Measurements from ENCODE around the gene PRKACA. TPM values are rescaled to one million over a fixed set of nuclear protein-coding genes. Genes with fewer than 3 reads are reported as not detected.

PRKACA gene
- polyA plus RNA-seq (2013, experiment 1 of 2; ENCODE audit: insufficient read length), result 96.4 TPM
- 67.4 TPM for polyA plus RNA-seq (2013, experiment 2 of 2; ENCODE audit: insufficient read length)

DNA sequence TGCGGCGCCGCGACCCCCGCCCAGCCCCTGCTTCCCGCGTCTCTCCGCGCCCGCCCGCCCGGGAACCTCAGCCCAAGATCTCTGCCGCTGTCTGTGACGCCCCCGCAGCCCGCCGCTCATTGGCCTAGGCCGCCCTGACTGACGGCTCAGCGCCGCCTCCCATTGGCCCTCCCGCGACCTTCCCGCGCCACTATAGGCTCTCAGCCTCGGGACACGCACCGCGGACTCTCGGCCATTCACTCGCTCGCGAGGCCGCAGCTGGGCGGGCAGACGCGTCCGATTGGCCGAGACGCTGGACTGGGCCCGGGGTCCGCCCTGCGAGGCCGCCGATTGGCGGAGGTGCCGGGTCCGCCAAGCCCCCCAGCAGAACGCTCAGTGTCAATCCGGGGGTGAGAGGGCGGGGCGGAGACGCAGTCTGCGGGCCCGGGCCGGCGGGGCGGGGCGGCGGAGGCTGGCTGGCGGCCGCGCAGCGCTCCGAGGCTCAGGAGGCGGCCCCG is at the start of gene PRKACA:
Gene PRKACA (minus strand): TSS at position 95 of the 497 bp plus-strand sequence. CDS start 215 bp downstream, outside the sequence.
- peak; percentile 99 for DNase-seq

DNA sequence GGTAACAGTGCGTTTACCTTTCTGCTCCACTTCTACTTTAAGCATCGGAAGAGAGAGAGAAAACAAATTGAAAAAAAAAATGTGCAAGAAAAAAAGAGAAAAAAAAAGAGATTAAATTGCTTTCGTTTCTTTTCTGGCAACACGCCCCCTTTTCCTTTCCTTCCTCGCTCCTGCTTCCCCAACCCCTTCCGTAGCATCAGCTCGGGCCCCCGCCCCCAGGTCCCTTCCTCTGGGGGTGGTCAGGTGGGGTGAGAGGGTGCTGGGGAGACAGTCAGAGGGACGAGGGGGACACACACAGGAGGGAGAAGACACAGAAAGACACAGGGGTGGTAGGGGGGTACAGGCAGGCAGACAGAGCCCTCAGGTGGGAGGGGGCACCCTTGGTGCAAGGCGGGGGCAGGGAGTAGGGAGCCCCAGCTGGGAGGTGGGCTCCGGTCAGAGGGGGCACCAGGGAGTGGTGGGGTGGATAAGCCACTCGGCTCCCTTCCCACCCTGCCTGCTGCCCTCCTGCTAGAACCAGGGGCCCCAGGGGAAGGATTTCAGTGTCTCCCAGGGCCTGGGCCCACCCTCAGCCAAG is 49.5 kb upstream of the PRKACA start:
- no peak for DNase-seq

DNA sequence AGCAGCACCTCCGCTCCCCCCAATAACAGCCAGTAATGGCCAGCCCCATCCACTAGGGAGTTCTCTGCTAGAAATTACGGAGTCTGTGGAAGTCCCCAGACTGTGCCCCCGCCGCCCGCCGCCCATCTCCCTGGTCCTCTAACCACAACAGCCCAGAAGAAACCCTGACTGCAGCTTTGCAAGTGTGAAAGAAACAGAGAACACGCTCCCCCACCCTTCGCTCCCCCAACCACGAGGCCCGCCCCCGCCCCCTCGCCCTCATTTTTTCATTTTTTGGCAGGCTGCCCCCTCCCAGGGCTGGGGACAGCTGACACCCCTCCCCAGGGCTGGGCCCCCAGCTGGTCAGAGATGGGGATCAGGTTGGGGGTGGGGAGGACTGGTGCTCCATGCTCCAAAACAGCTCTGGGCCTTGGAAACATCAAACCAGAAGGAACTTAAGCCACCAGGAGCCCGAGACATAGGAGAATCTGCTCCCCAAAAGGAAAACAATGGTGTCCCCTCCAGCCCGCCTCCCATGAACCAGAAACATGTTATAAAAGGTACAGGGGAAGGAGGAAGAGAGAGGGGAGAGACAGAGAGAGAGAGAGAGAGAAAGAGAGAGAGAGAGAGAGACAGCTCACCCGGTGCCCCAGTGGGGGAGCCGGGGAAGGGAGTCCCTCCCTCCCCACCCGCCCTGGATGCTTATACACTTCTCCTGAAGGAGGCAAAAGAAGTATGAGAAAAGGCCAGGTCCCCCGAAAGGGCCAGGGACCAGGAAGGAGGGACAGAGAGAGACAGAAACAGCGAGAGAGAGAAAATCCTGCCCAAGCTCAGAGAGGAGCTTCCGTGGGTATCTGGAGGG is 48.6 kb upstream of the PRKACA start:
- DNase-seq, result no peak

DNA sequence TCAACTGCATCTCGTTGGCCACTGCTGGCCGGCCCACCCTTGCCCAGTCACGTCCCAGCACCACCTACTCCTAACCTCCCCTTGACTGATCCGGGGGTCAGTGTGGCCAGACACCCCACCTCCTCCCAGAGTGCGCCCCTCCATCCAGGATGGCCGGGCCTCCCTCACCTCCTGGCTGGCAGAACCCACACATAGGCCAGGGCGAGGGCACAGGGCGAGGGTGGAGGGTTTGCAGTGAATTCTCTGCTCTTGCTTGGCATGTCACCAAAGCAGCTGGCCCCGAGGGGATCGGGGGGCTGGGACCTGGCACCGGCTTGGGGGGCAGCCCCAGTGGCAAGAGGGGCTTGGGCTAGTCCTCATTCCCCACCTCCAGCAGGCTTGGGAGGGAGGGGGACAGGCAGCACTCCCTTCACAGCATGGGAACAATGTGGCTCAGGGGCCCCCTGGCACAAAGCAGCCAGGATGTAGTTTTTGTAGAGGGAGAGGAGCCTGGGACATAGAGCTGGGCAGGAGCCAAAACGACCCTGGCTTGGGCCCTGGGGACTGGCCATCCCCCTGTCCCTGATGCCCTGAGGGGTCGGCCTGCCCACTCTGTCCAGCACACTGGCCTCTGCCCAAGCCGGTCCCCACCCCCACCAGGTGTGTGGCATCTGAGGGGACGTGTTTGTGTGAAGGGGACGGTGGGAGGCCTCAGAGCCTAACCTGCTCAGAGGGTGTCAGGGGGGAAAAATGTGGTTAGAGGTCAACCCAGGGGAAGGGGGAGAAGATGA is 47.3 kb upstream of the PRKACA start:
- no peak for DNase-seq

DNA sequence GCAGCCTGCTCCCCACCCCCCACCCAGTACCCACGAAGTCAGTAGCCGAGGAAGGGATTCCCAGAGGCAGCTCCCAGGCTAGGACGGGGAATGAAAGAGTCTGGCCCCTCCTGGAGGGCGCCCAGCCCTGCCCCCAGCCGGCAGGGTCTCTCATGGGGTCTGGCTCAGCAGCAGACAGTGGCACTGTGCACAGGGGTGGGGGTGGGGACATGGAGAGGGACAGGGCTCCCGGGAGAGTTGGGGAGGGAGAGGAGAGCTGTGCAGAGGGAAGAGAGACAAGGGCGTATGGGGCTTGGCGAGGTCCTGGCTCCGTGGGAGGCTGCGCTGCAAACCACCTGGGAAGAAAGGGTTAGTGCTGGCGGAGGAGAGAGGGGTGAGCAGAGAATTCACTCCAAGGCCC is 46.5 kb upstream of the PRKACA start:
- DNase-seq, result no peak

DNA sequence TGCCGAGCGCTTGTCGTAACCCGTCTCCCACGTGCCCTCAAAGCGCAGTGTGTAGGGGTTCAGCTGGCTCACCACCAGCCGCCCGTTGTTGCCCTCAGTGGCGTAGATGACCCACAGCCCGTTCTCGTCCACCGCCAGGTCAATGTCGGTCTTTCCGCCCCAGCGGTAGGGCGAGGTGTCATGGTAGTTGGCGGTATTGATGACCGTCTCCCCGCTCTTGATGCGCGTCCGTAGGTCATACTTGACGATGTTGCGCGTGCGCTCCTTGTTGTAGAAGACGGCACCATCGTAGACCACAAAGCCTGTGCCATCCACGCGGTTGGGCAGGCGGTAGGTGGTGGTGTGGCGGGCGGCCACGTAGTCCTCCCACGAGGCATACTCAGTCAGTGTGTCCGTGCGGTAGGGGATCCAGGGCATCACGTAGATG is 45.3 kb upstream of the PRKACA start:
- DNase-seq, result no peak

DNA sequence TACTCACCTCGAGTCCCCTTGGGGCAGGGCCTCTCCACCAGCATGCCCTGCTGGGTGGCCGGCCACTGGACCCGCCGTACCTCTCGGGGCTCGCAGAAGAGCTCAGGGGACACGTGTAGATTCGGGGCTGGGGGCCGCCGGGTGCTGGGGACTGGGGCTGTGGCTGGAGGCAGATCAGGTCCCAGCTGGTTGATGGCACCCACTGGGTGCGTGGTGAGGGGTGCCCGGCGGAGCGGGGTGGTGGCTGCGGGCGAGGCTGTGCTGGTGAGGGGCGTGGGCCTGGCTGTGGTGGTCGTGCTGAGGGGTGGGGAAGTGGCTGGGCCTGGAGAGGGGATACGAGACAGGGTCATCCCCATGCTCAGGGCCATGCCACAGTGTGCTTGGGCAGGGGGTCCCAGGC is 43.7 kb upstream of the PRKACA start:
- DNase-seq, result no peak

DNA sequence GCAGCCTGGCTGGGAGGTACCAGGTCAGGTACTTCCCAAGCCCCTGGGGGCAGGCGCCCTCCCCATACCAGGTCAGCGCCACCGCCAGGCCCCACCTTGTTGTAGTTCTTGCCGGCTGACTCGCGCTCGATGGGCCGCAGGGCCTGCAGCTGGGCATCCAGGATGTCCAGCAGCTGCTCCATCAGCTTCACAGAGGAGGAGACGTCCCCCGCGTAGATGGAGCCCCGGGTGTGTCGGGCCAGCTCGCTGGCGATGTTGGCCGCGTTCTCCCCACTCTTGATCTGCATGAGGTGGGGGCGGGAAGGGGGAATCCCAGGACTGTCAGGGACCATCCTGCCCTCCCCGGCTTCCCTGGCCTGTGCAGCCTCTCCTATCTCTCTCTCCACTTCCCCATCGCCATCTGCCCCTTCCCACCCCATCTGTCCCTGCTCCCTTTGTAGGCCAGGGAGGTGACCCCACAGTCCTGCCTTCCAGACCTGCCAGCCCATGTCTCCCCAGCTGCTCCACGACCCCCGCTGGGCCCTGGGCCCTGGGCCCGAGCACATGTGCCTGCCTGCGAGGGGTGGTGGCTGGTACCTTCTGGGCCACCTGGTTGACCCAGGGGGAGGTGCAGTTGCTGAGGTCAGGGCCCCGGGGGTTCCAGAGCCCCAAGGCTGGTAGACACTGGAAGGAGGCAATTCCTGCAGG is 42.6 kb upstream of the PRKACA start:
- DNase-seq, result no peak

DNA sequence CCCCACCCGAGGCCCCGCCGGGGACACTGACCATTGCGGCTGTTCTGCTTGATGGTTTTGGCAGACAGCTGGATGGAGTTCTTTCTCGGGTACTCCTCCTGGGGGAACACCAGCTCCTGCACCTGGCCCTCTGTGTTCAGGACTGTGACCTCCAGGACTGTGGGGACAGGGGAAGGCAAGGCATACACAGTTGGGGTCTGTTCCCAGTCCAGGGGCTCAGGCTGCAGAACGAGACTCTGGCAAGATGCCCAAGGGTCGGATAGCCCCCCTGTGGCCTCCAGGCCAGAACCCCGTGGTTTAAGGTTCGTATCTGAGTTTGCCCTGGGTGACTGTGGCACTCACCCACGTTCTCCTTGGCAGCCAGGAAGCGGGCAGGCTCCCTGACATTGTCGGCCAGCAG is 41.5 kb upstream of the PRKACA start:
- DNase-seq, result no peak

DNA sequence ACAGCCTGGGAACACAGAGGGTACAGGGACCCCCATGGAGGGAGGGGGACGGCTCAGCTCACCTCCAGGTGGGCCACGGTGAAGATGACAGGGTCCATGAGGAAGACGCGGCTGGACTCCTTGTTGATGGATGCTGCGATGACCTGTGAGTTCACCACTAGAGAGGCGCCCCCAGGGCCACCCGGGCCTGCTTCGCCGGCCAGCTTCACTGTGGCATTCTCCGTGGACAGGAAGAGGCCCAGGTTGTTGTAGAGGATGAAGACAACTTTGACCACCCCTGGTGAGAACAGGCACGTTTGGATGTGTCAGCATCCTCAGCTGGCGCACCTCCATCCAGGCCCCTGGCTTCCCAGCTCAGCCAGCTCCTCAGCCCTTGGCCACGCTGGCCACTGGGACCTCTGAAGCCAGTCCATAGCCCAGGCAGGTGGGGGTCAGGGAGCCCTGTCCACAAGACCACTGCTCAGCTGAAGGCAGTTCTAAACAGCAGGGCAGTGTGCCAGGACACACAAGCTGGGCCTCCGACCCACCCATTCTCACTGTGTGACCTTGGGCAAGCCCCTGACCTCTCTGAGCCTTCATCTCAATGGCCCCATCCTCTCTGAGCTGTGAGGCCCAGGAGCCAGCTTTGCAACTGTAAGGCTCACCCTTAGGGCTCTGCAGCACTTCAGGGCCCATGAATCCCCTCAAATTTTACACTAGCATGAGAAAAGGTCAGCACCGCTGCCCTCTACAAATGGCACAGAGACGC is 40.9 kb upstream of the PRKACA start:
- no peak for DNase-seq

DNA sequence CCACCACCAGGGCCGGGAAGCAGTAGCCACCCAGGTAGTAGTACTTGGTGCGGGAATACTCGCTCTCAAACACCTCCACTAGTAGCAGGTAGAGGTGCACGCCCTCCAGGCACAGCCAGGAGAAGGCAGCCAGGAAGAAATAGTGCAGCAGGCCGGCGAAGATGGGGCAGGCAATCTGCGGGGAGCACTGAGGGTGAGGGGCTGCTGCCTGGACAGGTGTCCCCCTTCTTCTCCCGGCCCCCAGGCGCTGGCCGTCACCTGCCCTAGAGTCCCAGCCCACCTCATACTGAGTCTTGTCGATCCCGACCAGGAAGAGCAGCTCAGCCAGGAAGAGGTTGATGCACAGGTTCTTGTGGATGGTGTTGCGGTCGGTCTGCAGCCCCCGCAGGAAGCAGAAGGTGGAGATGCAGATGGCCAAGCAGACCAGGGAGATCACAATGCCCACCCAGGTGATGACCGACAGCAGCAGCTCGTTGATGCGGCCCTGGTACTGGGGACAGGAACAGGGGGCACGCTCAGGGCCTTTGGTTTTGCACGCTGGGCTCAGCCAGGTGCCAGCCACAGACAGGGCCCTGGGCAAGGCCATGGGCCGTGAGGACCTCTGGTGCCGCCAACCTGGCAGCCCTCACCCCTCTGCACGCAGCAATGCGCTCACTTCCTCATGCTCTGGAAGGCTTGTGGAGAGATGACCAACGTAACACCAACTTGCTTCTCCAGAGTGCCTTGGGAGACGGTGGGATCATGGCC is 39.6 kb upstream of the PRKACA start:
- no peak for DNase-seq

DNA sequence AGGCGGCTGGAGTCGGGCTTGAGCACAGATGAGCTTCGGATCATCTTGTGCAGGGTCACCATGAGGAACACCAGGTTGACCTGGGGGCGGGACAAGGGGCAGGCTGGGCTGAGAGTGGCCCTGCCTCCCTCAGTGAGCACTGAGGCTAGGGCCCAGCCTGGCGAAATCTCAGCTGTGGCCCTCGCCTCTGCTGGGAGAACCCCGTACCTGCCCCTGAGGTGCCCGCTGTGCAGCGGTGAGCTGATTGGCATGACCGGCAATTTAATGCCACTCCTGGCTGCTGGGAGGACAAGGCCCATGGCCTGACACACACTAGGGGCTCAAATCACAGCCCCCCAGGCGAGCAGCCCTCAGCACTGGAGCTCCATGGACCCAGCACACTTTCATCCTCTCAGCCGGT is 38.6 kb upstream of the PRKACA start:
- DNase-seq, result no peak

DNA sequence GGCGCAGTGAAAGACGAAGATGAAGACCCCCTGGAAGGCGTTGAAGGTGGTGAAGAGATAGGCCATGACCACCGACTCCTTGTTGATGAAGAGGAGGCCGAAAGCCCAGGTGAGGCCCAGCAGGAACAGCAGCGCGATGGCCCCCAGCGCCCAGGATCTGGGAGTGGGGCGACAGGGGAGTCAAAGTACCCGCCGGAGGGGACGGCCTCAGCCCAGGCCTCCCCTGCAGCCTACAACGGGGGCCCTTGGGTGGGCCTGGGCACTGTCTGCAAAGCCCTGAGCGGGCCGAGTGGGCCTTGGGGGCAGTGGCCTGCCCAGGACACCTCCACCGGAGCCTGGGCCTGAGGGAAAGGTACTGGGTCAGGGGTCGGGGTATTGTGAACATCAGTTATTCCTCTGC is 37.8 kb upstream of the PRKACA start:
- no peak for DNase-seq

DNA sequence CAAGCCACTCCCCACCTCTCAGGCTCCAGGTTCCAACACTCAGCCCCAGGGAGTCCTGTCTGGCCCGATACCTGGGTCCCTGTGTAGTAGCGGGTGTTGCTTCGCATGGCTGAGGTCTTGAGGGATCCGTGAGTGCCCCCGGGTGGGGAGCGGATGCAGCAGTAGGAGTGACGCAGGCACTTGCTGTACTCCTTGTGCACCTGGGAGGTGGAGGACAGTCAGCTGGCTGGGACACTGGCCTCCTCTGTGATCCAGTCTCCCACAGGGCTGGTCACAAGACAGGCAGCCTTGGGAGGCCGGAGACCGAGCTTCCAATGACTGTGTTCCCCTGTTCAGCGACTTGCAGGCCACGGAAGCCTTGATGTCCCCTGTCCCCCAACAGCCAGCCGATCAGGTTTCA is 35.2 kb upstream of the PRKACA start:
- no peak for DNase-seq

DNA sequence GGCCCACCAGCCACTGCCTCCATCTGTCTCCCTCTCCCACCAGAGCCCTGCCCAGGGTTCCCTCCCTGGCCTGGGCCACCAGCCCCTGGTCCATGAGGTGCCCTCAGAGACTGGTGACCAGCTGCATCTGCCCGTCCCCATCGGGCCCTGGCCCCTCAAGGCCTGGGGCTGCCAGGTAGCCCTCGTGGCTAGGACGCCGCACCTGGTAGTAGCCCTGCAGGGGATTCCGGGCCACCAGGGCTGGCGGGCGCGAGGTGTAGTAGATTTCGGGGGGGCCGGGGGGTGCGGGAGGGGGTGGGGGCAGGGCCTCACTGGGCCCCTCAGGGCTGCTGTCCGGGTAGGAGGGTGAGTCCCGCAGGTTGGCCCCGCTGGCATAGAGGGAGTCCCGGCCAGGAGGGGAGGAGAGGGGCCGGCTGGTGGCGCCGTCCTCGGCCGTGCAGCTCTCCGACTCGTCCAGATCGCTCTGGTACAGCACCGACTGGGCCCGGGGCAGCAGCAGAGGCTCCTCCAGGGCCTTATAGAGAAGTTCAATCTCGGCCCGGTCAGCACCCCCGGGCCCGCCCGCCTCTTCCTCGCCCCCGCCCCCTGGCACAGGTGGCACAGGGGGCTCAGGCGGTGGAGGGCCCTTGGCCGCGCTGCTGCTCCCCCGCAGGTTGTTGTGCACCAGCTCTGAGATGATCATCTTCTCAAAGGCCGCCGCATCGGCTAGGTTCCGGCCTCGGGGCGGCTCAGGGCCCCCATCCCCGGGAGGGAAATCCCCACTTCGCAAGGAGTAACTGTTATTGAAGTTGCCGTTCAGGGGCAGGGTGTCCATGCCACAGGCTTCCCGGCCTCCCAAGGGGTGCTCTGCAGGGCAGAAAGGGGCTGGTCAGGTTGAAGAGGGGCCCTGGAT is 33.5 kb upstream of the PRKACA start:
- DNase-seq, result no peak

DNA sequence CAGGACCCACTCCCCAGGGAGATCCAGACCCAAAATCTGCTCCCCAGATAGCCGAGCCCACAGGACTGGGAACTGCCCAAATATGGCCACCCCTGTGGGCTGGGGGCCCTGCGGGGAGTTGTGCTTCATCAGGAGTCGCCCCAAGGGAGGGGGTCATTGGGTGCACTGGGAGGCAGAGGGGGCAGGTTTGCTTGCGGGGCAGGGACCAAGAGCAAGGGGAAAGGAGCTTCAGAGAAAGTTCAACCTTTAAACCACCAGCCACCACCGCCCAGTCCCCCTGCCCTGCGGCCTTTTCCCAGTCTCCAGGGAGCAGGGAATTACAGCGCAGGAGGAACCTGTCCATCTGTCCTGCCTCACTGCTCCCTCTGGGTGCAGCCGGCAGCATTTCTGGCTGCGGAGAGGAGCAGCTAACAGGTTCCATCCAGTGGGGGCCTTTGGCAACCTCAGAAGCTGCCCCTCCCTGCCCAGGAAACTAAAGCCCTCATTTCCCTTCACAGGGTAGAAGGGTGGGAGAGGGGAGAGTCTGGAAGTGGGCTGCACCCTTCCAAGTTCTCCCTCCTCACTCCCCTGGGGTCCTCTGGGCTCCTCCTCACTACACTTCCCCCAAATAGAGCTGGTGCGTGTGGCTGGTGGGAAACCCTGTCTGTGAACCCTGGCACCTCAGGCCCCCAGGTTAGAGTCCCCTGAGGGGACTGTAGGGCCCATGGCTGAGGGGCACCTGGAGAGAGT is 32.6 kb upstream of the PRKACA start:
- no peak for DNase-seq

DNA sequence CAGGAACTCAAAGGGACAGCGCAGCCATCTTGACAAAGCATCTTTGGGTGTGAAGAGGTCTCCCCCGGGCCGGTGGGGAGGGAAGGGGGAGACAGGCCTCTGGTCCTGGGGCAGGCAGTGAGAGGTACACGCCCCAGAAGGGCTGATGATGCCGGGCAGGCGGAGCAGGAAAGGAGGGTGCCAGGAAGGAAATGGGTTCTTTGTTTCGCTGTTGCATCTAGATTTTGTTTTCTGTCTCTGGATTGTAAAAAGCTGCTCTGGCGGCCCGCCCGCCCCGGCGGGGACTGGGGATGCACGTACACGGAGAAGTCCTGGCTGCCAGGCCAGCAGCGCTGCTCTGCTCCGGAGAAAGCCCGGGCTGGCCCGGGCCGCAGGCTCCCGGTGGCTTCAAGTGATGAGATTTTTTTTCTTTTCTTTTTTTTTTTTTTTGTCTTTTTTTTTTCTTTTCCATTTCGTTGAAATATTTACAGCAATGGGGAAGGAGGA is 32.0 kb upstream of the PRKACA start:
- peak; percentile 41 for DNase-seq

DNA sequence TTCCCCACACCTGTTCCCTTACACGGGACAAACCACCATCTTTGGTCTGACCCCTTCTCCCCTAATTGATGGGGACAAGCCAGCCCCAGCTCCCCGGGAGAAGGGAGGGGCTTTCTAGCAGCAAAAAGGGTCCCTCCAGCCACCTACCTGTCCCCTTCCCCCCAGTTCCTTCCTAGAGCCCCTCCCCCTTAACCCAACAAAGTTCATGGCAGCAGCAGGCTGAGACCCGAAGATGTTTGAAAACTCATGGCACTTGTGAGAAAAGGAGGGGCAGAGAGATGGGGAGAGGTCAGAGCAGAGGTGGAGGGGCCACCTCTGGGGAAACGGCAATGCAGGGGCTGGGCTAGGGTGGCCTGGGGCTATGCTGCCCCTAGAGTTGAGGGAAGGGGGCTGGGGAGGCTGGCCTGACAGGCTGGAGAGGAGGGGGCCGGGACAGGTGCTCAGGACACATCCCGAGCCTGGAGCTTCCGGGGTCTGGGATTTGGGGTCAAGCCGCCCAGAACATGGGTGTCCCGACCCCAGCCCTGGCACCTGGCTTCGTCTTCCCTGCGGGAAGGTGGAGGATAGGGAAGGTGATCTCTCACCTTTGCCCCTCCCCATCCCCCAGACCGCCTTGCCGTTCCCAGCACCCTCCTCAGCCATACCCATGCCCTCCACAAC is 31.3 kb upstream of the PRKACA start:
- DNase-seq, result no peak

Measured in fibroblast of skin of back (primary cell).